GM21381 (cell line): ENCODE measurements around the gene RGMA.

ENCODE experiments used
- ATAC-seq: cut with Tn5 transposase; IDR thresholded peaks from one replicate; pipeline ENCODE4 v1.9.1; 2021; ENCODE audit warnings: mild to moderate bottlenecking, moderate library complexity; ENCODE audit not compliant: unreplicated experiment

RGMA gene

GRCh38 chr15:93093765-93094164 is 4.8 kb upstream of the RGMA start:
- ATAC-seq, result no peak

- ATAC-seq, result no peak
Measured at GRCh38 chr15:93091465-93091864, 2.5 kb upstream of the RGMA start.

DNA sequence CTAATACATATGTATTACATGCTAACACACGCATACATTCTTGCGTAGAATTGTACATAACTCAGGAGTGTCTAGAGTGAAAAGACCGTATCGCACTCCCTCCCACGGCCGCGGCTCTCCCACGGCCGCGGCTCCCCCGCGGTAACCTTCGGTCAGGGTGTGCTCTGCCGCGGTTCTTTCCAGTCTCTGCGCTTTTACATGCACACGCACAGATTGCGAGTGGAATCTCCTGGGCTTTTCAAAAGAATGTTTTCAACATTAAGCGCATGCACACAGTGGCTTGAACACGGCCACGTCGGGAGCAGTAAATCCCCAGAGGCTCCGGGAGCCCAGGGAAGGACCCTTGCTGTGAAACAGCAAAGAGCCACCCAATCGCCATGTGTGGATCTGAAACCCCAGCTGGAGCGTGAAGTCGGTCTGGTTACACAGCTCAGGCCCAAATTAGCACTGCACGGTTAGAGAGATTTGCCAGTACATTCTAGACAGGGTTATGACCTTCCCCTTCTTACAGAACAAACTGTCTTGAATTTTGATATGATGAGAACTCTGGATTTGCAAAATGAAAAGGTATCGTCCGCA is 805 bp upstream of the RGMA start:
- no peak for ATAC-seq

DNA sequence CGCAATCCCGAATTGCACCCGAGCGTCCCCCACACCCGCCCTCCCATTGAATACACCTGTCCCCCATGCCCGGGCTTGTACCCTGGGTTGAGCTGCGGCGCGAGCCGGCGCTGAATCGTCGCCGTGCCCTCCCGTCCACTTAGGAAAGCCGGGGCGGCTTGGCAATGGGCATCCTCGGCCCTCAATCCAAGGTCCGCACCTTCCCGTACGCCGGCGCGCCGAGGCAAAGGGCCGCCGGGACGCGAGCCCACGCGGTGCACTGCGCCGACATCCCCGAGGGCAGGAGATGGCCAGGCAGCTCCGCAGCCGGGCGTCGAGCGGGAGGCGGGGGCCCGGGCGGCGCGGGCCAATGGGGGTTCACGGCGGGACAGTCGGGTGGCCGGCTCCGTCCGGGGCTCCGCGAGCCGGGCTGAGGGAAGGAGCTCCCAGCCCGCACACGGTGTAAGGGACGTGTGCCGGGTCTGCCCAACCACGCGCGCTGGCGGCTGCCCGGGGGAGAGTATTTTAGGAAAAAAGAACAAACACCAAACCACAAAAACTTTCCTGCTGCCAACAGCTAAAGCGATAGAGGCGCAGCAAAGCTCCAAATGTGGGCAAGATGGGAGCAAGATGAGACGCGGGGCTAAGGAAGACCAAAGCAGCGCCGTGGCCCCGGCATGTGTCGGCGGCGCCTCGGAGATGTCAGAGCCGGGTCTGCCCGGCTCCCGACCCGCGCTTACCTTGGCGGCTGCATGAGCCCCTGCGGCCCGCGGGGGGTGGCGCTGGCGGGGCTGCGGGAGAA is 621 bp downstream of the RGMA start:
- ATAC-seq, result peak; percentile 34

- ATAC-seq, result peak; percentile 61
Measured at GRCh38 chr15:93087825-93088199, 1.2 kb downstream of the RGMA start.

GRCh38 chr15:93086791-93087190 is 2.2 kb downstream of the RGMA start:
- no peak for ATAC-seq

DNA sequence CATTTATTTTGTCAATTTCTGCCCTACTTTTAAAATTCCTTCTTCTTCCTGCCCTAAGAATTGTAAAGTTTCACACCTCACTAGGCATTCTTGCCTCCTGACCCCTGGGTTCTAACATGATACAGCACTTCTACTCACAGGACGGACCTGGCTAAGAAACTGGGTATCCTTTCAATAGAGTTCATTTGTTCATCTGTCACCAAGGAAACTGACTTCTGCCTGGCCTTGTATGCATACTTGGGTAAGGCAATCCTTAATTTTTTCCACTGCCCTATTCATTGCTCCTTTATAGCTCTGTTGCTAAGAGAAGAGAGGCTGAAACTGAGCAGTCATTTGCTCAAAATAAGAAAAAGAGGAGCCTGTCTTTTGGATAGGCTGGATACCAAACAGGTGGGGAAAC is 3.3 kb downstream of the RGMA start:
- ATAC-seq, result no peak

DNA sequence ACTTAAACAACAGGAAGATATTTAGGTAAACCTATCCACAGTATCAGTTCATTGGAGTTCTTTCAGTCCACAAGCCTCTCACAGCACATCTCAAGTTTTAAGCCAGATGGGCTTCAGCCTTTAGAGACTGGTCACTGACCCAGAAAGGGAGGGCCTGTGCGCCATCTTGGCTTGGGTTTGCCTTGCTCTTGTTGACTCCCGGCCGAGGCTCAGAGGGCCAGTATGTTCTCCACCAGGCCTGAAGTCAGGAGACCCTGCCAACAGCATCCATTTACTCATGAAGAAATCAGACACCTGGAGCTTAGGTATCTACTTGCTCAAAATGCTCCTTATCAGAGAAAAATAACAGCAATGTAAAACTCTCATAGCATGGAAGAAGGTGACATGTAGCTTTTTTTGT is 6.2 kb downstream of the RGMA start:
- ATAC-seq, result no peak

- no peak for ATAC-seq
Measured at GRCh38 chr15:93081399-93081798, 7.6 kb downstream of the RGMA start.

- ATAC-seq, result no peak
Measured at GRCh38 chr15:93080451-93080850, 8.6 kb downstream of the RGMA start.

DNA sequence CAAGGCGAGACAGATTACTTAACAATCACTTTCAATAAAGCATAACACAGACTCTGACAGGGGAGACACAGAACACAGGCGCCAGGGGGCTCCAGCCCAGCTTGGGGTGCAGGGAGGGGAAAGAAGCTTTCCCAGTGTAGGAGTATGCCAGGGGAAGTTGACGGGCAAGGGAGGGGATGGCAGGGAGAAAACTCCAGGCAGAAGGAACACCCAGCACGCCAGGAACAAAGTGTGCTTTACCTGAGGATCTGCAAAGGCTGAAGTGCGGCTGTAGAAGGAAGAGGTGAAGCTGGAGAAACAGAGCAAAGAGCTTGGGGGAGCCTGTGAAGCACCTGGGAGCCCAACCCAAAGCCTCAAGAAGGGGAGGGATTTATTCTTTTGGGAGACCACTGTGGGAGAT is 12.1 kb downstream of the RGMA start:
- no peak for ATAC-seq

DNA sequence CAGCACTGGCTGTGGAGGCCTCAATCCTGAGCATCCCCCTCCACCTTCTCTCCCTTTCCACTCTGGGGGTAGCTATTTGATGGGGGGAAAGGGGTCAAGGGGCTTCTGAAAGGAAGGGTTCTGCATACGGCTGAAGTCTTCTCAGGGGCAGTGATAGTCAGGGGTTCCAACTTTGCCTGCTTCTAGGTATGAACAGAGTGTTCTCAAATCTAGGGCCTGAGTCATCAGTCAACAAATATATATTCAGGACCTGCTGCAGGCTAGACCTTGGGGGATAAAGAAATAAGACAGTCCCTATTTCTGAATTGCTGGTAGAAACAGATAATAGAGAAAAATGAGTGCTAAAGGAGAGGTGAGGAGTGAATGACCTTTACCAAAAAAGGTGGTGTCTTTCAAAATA is 12.8 kb downstream of the RGMA start:
- ATAC-seq, result no peak

DNA sequence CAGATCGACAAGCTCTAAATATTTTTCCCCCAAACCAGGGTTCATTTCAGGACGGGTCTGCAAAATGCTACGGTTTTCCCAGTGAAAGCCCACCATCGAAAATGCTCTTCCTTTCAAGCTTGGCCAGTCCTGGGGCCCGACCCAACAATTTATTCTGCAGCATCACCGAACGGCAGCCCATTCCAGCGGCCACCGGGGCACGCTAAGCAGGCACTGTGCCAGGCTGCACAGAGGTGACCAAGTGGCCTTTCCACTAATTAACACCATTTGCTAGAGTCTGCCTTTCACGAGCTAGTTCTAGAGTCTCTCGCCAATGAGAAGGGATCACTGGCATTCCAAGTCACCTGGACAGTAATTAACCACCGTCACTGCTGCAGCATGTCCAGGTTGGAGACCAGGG is 14.4 kb downstream of the RGMA start:
- no peak for ATAC-seq

- no peak for ATAC-seq
Measured at GRCh38 chr15:93073465-93073952, 15.5 kb downstream of the RGMA start.

GRCh38 chr15:93072411-93073394 is 16.3 kb downstream of the RGMA start:
- ATAC-seq, result no peak

DNA sequence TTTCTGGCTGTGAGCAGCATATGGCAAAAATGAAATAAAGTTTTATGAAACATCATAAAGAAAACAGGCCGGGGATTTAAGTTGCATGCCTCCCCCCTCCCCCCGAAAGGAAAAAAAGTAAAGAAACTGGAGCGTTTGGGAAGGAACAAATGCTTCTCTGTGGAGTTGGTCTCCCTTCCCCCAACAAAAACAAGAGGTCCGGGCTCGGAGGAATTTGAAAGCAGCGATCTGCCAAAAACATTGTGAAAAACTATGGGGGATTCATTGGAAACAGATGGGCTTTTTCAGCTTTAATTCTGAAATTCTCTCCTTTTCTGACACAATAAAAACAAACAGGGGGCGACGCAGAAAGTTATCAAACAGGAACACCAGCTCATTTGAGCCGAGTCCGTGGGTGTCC is 17.0 kb downstream of the RGMA start:
- ATAC-seq, result no peak

DNA sequence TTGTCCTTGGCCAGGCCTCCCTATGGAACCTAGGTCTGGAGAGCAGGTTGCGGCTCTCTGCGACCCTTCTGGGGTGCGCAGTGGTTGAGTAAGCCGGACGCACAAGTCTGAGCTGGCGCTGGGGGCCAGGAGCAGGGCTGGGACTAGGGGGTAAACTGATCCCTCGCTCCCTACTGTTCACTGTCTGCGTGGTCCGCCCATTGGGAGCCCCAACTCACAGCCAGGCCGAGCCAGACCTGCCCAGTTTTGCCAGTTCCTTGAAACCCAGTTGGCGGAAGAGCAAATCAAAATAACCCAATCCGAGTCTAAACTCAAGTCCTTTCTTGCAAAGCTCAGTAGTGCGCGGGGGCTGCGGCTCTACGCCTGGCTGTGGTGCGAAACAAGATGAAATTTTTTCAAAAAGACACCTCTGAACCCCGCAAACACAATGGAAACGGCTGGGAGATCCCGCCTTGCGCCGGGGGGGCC is 17.5 kb downstream of the RGMA start:
- ATAC-seq, result no peak

DNA sequence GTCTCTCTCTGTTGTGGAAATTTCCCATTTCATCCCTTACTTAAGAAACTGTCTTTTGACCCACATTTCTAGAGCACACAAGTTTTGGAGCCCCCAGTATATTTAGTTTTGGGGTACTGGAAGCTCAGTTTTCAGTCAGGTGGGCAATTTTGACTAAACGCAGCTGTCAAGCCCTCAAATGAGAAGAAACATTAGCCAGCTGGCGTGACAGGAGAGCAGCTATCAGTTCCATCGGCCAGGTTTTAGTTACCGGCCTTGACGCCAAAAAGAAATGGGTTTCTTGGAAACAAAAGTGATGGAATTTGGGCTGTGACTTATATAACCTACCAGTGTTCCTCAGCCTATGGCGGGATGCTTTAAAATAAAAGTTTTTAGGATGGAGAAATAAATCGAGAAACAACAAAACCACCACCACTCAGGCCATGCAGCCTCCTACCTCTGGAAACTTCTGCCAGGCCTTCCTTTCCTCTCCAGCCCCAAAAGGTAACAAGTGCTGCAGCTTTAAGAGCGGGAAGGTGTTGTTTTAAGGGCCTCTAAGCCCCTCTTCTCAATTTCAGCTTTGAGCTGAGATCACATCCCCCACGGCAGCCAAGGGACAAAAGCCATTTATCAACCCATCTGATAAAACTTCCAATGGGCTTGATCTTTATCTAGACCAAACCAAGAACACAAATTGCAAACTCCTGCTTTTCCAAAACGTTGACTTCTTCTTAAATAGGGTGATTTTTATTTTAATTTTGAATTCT is 18.3 kb downstream of the RGMA start:
- ATAC-seq, result no peak

- no peak for ATAC-seq
Measured at GRCh38 chr15:93070132-93070531, 18.9 kb downstream of the RGMA start.

DNA sequence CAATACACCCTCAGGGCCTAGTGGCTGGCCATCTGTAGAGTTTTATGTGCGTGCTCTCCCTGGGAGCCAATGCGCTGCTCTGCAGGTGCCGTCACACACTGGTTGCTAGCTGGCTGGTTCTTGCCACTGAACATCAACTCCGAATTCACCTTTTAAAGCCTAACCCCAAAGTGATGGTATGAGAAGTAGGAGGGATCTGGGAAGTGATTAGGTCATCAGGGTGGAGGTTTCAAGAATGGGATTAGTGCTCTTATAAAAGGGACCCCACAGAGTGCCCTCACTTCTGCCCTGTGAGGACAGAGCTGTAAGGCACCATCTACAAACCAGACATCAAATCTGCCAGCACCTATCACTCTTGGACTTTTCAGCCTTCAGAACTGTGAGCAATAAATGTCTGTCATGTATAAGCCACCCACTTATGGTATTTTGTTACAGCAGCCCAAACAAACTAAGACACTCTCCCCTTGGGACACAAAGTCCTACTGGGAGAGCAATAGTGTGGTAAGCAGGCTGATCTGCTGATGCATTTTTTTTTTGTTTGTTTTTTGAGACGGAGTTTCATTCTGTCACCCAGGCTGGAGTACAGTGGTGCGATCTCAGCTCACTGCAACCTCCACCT is 20.3 kb downstream of the RGMA start:
- ATAC-seq, result no peak
